HG03135 (cell line): ENCODE data around the gene DNAH8.

Source experiments
- ATAC-seq: cut with Tn5 transposase; IDR thresholded peaks from one replicate; pipeline ENCODE4 v1.9.1; 2021; ENCODE audit warnings: mild to moderate bottlenecking, moderate library complexity; ENCODE audit not compliant: unreplicated experiment

Gene DNAH8, protein sequence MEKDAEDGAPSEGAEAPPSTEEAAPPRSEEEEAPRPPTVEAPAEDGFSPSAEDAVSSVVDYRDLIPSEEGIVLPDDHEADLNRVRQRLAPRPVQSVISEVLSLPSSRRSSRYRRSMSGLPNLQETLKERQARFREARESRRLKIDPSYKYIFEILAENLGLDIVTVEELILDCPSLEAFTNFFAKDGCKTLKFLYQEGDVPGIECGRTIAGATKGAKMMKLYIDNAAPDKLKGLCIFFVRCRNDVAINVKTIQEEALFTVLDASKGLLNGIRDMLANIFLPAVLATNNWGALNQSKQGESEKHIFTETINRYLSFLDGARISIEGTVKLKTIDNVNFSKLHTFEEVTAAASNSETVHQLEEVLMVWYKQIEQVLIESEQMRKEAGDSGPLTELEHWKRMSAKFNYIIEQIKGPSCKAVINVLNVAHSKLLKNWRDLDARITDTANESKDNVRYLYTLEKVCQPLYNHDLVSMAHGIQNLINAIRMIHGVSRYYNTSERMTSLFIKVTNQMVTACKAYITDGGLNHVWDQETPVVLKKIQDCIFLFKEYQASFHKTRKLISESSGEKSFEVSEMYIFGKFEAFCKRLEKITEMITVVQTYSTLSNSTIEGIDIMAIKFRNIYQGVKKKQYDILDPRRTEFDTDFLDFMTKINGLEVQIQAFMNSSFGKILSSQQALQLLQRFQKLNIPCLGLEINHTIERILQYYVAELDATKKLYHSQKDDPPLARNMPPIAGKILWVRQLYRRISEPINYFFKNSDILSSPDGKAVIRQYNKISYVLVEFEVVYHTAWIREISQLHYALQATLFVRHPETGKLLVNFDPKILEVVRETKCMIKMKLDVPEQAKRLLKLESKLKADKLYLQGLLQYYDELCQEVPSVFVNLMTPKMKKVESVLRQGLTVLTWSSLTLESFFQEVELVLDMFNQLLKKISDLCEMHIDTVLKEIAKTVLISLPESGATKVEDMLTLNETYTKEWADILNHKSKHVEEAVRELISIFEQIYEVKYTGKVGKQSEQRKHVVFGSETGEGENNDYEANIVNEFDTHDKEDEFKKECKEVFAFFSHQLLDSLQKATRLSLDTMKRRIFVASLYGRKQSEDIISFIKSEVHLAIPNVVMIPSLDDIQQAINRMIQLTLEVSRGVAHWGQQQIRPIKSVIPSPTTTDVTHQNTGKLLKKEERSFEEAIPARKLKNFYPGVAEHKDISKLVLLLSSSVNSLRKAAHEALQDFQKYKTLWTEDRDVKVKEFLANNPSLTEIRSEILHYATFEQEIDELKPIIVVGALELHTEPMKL (N-terminal part only)

DNA sequence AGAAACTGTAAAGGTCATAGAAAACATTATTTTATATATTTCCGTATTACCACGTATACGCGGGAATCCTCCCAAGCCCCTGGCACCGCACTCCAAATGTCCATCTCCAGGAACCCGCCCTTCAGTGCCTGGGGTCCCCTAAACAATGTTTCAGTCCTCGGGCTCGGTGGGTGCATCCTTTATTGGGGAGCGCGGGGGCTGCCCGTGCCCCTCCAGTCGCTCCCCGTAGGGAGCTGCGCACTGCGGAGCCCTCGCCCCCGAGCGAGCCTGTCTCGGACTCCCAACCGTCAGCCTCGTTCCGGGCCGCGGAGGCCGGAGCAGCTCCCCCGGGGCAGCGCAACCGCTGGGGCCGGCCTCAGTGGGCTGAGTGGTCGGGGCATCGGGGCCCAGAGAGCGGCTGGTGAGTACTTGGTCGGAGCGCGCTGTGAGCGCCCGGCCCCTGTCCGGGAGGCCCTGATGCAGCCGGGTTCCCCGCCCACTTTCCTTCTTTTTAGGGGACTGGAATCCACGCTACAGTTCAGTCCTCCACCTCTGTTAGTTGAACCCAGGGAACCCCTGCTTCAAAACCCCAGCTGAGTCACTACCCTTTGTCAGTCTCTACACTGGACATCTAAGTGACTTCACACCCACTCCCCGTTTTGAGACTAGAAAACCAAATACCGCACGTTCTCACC is at the start of gene DNAH8:
Gene DNAH8, plus strand, starts transcription at position 296 of the 674 bp plus-strand sequence. CDS start 7,499 bp downstream, outside the sequence.
- ATAC-seq = no peak

DNA sequence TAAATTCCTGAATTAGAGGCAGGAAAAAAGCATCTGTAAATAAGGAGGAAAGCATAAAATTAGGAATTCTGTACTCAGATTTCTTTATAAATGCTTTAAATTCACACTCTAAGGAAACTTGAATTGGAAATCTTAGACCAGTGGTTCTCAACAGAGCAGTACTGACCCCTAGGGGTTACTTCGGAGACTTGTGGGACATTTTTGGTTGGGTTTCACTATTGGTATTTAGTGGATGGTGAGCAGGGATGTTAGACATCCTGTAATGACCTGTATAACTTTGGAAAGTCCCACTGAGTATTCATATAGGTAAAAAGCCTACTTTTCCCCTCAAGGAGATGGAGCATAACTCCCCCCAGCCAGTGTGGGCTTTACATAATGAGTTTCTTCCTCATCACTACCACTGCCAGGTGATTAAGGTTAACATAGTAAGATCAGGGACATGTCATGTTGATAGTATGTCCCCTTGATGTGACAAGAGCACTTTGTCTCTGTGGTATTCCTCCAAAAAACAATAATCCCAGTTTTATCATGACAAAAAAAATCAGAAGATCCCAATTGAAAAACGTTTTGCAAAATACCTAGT is 43.1 kb upstream of the DNAH8 start:
- peak; percentile 87 for ATAC-seq

DNA sequence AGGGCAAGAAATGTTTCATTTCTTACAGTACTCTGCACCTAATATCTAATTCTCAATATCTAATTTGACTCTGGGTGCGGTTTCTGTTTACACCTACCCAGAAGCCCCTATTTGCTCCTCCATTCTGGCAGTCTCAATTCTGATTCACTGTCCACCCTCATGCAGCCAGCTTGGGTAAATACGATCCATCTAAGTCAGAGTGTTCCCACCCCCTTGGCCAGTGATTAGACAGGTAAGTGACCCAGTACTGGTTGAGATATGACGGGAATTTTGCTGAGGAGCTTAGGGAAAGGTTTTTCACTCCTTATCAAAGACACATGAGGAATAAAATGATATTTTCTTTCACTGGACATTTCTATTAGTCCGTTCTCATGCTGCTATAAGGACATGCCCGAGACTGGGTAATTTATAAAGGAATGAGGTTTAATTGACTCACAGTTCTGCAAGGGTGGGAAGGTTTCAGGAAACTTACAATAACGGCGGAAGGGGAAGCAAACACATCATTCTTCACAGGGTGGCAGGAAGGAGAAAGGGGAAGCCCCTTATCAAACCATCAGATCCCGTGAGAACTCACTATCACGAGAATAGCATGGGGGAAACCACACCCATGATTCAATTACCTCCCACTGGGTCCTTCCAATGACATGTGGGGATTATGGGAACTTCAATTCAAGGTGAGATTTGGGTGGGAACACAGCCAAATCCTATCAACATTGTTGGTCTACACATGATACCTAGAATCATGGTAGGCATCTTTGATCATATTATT is 41.5 kb upstream of the DNAH8 start:
- ATAC-seq = no peak

DNA sequence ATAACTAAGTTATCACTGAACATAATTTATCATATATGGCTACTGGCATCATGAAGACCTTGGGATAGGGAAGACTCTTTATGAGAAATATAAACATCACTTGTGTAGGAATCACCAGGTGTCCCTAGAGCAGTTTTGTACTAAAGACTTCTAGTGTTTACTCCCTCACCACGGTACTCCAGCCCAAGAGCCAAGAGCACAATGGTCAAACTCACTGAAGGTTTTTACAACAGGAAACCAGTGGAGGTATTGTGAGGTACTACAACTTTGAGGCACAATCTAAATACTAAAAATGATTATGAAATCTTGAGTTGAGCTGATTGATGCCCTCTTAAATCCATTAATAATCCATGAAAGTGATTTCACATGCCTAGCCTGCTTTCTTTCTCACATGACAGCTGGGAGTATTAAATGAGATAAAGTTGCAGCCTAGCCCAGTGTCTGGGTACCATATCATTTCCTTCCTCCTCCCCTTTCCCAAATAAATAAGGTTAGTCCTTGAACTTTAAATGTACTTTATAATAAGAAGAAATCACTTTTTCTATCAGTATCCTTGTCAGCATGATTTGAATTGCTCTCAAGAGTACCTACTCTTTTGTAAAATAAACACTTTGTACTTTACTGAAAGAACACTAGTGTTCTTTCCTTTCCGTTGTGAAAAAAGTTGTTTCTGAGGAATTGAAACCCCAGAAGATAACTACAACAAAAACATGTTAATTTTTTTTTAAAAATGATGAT is 38.7 kb upstream of the DNAH8 start:
- ATAC-seq = no peak

DNA sequence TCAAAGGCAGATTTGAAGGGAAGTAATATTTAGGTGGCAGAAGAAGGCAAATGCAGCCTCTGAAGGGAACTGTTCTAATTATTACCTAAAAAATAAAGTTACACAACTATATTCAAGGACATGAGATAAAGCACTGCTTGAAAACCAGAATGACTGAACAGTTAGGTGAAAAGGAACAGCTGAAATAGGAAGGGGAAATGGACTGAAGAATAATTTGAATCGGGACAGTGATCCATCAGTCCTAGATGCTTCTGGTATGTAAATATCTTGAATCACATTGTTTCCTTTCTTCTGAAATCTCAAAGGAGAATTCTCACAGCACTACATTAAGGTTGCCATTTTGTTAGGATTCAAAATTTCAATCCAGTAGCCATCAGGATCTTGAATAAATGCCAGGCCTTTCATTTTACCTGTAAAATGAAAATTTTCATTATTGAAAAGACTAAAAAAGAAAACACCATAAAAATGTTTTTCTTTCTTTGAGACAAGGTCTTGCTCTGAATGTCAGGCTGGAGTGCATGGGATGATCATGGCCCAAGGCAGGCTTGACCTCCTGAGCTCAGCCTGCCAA is 38.1 kb upstream of the DNAH8 start:
- ATAC-seq = no peak

DNA sequence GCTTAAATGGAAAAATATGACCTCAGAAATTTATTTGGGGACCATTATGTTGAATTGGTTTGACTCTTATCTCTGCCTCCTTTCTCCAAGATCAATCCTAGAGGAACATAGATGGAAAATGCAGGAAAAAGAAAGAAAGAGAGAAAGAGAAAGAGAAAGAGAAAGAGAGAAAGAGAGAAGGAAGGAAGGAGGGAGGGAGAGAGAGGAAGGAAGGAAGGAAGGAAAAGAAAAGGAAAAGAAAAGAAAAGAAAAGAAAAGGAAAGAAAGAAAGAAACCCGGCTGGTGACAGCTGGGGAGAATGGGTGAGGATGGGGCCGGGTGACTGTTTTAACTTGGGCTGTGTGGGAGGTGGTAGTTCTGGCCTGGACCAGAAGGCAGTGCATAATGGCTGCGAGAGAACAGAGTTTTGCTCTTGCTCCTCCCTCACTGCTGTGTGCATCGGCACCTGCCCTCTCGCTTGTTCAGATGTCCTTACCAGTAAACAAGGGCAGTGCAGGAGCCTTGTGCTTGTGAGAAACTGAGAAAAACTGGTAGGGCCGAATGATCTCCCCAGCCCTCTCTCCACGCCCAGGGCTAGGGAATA is 36.8 kb upstream of the DNAH8 start:
- ATAC-seq = no peak

DNA sequence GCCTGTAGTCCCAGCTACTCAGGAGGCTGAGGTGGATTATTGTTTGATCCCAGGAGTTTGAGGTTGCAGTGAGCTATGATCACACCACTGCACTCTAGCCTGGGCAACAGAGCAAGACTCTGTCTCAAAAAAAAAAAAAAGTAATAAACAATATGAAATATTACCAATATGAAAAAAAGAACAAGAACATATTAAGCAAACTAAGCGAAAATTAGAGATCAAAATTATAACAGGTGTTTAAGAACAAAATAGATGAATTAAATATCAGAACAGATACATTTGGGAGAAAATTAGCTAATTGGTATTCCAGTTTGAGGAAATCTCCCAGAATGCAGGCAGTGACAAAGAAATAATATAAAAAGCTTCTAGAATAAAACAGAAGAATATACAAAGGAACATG is 35.4 kb upstream of the DNAH8 start:
- no peak for ATAC-seq

DNA sequence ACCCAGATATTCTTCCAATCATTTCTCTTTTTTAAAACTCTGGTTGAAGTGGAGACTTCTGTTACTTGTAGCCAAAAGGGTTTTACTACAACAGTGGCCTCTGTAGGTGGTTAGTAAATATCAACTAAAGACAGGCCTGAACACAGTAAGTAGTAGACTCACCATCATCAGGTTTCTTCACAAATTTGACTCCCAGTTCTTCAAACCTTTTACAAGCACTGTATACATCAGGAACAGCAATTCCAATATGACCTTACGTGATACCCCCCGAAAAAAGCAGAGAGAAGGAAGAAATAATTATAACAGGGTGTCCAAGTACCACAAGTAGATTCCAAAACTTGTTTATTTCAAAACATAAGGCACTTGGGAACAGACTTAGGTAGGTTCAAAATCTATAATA is 33.3 kb upstream of the DNAH8 start:
- no peak for ATAC-seq

DNA sequence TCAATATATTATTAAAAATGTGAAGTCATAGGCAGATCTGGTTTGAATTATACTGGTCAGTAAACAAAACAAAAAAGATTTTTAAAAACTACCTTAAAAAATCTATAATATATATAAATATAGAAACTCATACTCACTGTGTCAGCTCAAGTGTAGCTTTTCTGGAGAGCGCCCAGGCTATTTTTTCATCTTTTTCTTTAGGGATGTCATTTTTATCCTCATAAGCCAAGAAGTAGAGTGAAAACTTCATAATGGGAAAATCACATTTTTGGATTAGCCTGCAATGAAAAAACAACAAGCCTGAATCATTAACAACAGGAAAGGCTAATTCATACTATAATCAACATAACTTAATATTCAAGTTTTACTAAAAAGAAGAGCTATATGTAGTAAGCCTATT is 30.9 kb upstream of the DNAH8 start:
- ATAC-seq = no peak

DNA sequence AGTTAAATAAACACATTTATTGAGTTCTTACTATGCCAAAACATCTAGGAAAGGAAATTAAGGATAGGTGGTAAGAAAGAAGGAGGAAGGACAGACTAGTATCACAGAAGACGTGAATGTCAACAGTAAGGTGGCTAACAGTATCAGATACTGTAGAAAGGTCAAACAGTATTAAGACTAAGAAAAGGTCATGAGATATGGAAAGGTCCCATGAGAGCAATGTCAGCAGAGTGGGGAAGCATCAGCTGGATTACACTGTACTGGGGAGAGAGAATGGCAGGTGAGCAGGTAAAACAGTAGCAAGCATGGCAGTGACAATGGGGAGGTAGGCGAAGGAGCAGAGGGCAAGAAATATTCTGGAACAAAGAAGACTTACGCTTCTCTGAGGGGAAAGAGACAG is 30.2 kb upstream of the DNAH8 start:
- ATAC-seq = no peak

DNA sequence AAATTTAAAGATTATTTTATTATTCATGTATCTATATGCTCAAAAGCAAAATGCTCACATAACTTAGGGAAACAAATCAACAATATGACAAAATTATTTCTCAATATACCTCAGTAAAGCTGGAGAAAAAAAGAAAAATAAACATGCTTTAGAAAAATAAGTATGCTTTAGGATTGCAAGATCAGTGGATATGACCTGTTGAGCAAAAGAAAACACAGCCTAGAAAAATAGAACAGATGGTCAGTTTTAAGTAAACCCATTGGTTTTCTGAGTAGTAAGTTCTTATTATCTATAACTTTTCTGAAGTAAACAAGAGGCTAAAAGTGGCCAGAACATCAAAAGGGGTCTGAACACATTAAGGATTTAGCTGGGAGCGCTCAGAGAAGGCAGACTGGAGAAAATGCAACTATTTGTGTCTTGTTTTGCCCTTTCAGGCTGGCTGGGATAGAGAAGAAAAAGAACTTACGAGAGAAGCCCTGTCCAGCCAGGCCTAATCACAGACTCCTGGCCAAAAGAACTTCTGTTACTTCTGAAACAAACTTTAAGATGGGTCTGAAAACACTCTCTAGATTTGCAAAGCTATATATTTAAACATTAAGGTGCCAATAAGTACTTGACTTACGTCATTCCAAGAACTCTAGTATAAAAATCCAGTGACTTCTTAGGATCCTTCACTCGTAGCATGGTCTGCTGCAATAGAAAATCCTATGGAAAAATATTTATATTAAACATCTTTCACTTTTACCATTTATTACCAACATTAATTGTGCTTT is 28.7 kb upstream of the DNAH8 start:
- ATAC-seq = no peak

DNA sequence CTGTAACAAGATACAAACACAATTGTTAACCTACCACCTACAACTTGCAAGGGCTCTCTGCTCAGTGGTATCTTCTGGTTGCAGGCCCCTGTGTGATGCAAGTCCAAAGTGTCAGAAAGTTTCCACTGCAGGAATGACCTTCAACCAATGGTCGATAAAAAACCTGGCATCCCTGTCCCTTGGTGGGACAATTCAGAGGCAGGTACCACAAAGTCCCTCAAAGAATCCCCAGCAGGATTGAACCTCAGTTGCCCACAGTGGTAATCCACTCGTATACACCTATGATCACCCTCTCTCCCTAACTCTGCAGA is 28.1 kb upstream of the DNAH8 start:
- no peak for ATAC-seq

DNA sequence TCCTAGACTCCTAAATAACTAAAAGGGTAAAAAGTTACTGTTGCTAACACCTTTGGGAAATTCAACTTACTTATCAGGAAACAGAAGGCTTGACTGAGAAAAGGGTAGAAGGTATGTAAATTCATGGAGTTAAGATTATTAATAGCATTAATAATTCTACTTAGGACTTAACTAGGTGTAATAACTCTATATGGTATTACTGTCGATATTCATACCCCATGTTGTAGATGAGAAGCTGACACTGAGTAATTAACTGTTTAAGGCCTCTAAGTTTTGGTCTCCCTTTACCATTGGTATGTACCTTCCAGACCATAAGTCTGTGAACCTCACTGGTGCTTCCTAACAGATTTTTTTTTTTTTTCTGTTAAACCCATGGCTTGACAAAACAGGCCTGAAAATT is 27.6 kb upstream of the DNAH8 start:
- no peak for ATAC-seq

DNA sequence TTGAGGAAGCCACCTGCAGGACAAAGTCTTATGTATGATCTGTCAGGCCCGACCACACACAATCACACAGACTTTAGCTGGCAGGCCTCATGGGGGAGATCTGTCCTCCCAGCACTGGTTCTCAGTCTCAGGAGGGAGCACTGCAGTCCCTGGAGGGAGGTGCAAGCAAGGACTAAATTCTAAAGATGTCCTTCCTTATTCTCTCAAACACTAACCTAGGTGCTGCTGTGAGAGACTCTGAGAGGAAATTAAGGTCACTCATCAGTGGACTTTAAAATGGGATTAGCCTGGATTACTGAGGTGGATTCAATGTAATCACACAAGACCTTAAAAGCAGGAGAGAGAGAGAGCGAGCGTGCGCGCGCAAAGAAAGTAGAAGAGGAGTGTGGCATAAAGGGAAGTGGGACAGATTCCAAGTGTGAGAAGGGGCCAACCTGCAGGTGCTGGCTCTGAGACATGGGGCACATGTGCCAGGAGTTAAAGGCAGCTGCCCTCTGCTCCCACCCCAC is 26.5 kb upstream of the DNAH8 start:
- ATAC-seq = peak; percentile 67

DNA sequence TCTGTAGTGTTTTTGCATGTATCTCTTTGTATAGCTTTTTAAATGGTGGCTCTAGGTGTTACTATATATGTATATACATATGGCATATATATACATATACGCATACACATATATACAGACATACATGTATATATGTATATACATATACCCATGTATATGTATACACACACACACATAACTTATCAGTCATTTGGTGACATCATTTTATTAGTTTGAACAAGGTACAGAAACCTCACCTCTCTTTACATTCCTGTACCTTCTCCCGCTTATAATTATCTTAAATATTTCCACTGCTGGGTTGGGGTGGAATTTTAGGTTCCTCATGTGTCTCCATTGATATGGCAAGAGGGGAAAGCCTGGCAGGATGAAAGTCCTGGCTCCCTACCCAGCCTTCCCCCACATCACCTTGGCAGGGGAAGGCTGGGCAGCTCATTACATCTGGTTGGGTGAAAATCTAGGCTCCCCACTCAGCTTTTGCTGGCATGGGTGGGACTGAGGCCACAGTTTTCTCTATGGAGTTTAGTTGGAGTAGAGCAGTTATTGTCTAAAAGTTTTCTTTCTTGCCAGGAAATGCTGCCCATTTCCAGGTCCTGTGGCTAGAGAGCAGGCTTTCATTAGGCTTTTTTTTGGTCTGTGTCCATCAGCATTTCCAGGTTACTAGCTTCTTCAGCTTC is 19.7 kb upstream of the DNAH8 start:
- ATAC-seq = no peak

DNA sequence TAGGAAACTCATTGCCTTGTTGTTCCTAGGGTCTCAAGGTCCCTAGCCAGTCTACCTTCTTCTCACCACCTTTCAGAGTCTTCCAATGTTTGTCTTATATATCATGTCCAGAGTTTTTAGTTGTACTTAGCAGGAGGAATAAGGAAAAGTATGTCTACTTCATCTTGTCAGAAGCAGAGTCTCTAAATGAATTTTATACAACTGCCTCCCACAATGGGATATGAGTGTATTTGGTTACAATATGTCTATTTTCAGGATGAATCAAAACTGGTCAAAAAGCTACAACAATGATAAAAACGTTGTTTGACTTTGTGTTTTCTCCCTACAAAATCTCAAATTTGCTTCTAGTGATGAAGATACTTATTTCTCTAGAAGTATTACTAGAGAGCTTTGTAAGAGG is 19.2 kb upstream of the DNAH8 start:
- ATAC-seq = no peak

DNA sequence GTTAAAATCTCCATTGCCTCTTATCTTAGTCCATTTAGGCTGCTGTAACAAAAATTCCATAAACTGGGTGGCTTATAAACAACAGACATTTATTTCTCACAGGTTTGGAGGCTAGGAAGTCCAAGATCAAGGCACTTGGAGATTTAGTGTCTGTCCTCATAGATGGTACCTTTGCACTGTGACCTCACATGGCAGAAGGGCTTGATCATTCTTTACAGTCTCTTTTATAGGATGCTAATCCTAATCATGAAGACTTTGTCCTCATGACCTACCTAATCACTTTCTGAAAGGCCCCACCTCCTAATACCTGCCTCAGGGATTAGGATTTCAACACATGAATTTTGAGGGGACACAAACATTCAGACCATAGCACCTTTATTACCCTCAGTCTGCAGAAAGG is 18.8 kb upstream of the DNAH8 start:
- no peak for ATAC-seq
